OCI-M2 (cell line): ENCODE results near the gene B3GALNT2.
"Not testable (repeated sequence)": the region's sequence is repeated elsewhere in the genome, so short reads cannot be mapped to it uniquely, and the experiment has no call there.

ENCODE experiments used
- DNase-seq: peaks from one replicate; lab custom pipeline; 2025; ENCODE audit not compliant: unreplicated experiment; lab: John Stamatoyannopoulos, UW

Gene B3GALNT2

GRCh38 chr1:235504122-235504493 is at the start of gene B3GALNT2:
B3GALNT2 (minus strand) TSS chr1:235504452; CDS start chr1:235504252, 200 bp downstream.
- no peak for DNase-seq

- DNase-seq: no peak
Measured at GRCh38 chr1:235553112-235553551, 48.9 kb upstream of the B3GALNT2 start.

- no peak for DNase-seq
Measured at GRCh38 chr1:235552146-235552716, 48.0 kb upstream of the B3GALNT2 start.

GRCh38 chr1:235549351-235550139 is 45.3 kb upstream of the B3GALNT2 start:
- no peak for DNase-seq

- not testable (repeated sequence) for DNase-seq
Measured at GRCh38 chr1:235546369-235547155, 42.3 kb upstream of the B3GALNT2 start.

- DNase-seq: no peak
Measured at GRCh38 chr1:235545292-235545930, 41.2 kb upstream of the B3GALNT2 start.

- not testable (repeated sequence) for DNase-seq
Measured at GRCh38 chr1:235542845-235543244, 38.6 kb upstream of the B3GALNT2 start.

- no peak for DNase-seq
Measured at GRCh38 chr1:235533476-235534168, 29.4 kb upstream of the B3GALNT2 start.

GRCh38 chr1:235532360-235532759 is 28.1 kb upstream of the B3GALNT2 start:
- DNase-seq: no peak

- DNase-seq: no peak
Measured at GRCh38 chr1:235527196-235527814, 23.1 kb upstream of the B3GALNT2 start.

- DNase-seq: no peak
Measured at GRCh38 chr1:235525314-235525713, 21.1 kb upstream of the B3GALNT2 start.

- no peak for DNase-seq
Measured at GRCh38 chr1:235516862-235517446, 12.7 kb upstream of the B3GALNT2 start.

- no peak for DNase-seq
Measured at GRCh38 chr1:235515844-235516512, 11.7 kb upstream of the B3GALNT2 start.

- DNase-seq: peak; percentile 58
Measured at GRCh38 chr1:235513495-235514366, 9.5 kb upstream of the B3GALNT2 start.

- DNase-seq: no peak
Measured at GRCh38 chr1:235511470-235512240, 7.4 kb upstream of the B3GALNT2 start.

- DNase-seq: no peak
Measured at GRCh38 chr1:235510823-235511222, 6.6 kb upstream of the B3GALNT2 start.

GRCh38 chr1:235507623-235508022 is 3.4 kb upstream of the B3GALNT2 start:
- DNase-seq: no peak
